Kidney epithelial cell (primary cell): Measurements from ENCODE around the gene ORC1. TPM values are rescaled to one million over a fixed set of nuclear protein-coding genes. Genes with fewer than 3 reads are reported as not detected.

ENCODE experiments used
- DNase-seq: peaks from one replicate; pipeline ENCODE4 v3.0.0-alpha.2; 2010; ENCODE audit warnings: low read depth
- H3K27me3 ChIP-seq: 2 replicates; pipeline ENCODE4 v1.6.0; 2011; ENCODE audit warnings: low read length; ENCODE audit not compliant: control insufficient read depth, insufficient read depth
- H3K36me3 ChIP-seq: 2 replicates; pipeline ENCODE4 v1.5.1; 2011; ENCODE audit warnings: low read length; ENCODE audit not compliant: control insufficient read depth, insufficient read depth
- H3K4me3 ChIP-seq: 2 replicates; pipeline ENCODE4 v1.5.1; 2011; ENCODE audit warnings: low read depth, mild to moderate bottlenecking, control low read depth, low read length
- CTCF ChIP-seq: IDR thresholded peaks from 2 replicates; pipeline ENCODE4 v1.5.1; 2011; ENCODE audit warnings: mild to moderate bottlenecking, moderate library complexity, low read length, control low read depth, inconsistent platforms; ENCODE audit not compliant: insufficient read depth, poor library complexity, severe bottlenecking
- total RNA-seq: library from RNA; depleted of rRNA; stranded (reverse); fragments of >200 nt; gene quantifications from 2 replicates; pipeline ENCODE4 v1.2.3, GENCODE V29; 2015

Gene ORC1
- 2.2 and 2.7 TPM in 2 replicates for total RNA-seq

GRCh38 chr1:52404116-52404974 is at the start of gene ORC1, which contains the start of gene PRPF38A:
TSS of gene ORC1 (minus strand) at chr1:52404423. CDS start at chr1:52402223, 2,200 bp downstream.
TSS of gene PRPF38A (plus strand) at chr1:52404602. CDS start at chr1:52404750, 148 bp downstream.
- Histone ChIP-seq H3K36me3 (no peaks in the 10 kb centered on the region), H3K4me3 (peak within 1 kb of the TSS; percentile 76), H3K27me3 (no peaks in the 10 kb centered on the region)
- DNase-seq: peak; percentile 88
- peak; percentile 81 for TF ChIP-seq CTCF

- Histone ChIP-seq H3K27me3 (no peaks in the 10 kb centered on the region), H3K4me3 (no peak overlapping the region), H3K36me3 (no peaks in the 10 kb centered on the region)
- DNase-seq: no peak
- no peak for TF ChIP-seq CTCF
Measured at GRCh38 chr1:52444463-52444862, 40.2 kb upstream of the ORC1 start.

- no peak for TF ChIP-seq CTCF
- no peaks in the 10 kb centered on the region for H3K27me3 ChIP-seq
- DNase-seq: no peak
- no peaks in the 10 kb centered on the region for H3K36me3 ChIP-seq
- H3K4me3 ChIP-seq: no peak overlapping the region
Measured at GRCh38 chr1:52439976-52440375, 35.8 kb upstream of the ORC1 start.

- Histone ChIP-seq H3K36me3 (no peaks in the 10 kb centered on the region), H3K4me3 (no peak overlapping the region), H3K27me3 (no peaks in the 10 kb centered on the region)
- TF ChIP-seq CTCF: no peak
- DNase-seq: no peak
Measured at GRCh38 chr1:52436817-52437216, 32.6 kb upstream of the ORC1 start.

- no peaks in the 10 kb centered on the region for H3K36me3 ChIP-seq
Measured at GRCh38 chr1:52435650-52436049, 31.4 kb upstream of the ORC1 start.

More at GRCh38 chr1:52435650-52436049, 31.4 kb upstream of the ORC1 start:
- no peak for TF ChIP-seq CTCF
- no peaks in the 10 kb centered on the region for H3K27me3 ChIP-seq
- no peak for DNase-seq
- H3K4me3 ChIP-seq: no peak overlapping the region
